Measurements from ENCODE around the gene CYP4F22. TPM values are rescaled to one million over a fixed set of nuclear protein-coding genes. Genes with fewer than 3 reads are reported as not detected.

Gene CYP4F22
- total and polyA plus RNA-seq, 10 of the 15 experiments (the other 5 are each of a cell fraction or from before 2014, with no cell fraction given): not detected

GRCh38 chr19:15583346-15583745 lies 75.0 kb downstream of the CYP4F22 start:
- Histone ChIP-seq H3K27ac (ENCODE audit: control insufficient read depth, insufficient read depth) (no peak overlapping the region), H3K4me1 (ENCODE audit: control insufficient read depth, insufficient read depth, low read length) (no peaks in the 10 kb centered on the region), H3K27me3 (replicated peaks in 1 of 2; ENCODE audit: control insufficient read depth in 2 of 2, insufficient read depth in 2 of 2, low read length in 1 of 2) (no peaks in the 10 kb centered on the region), H3K4me2 (ENCODE audit: control insufficient read depth, insufficient read depth) (no peak overlapping the region), H4K20me1 (ENCODE audit: control insufficient read depth, insufficient read depth) (no peaks in the 10 kb centered on the region), H2AFZ (ENCODE audit: control insufficient read depth, low read depth, low read length) (no peak overlapping the region), H3K9me3 (replicated peaks; ENCODE audit: control insufficient read depth, insufficient read depth, low read length) (no peaks in the 10 kb centered on the region), H3K36me3 (ENCODE audit: control insufficient read depth in 2 of 2, insufficient read depth in 2 of 2, low read length in 1 of 2) (no peaks in the 10 kb centered on the region), H3K79me2 (ENCODE audit: control insufficient read depth, insufficient read depth, low read length) (no peaks in the 10 kb centered on the region), H3K9ac (ENCODE audit: control insufficient read depth, insufficient read depth, low read length) (no peak overlapping the region), H3K4me3 (no peak overlapping the region)
- in situ Hi-C loops (cut with MboI) (no loop called here), intact Hi-C loops (cut with micrococcal nuclease; ENCODE audit: unreplicated experiment) (no loop called here)
- TF ChIP-seq BRCA1 (IDR thresholded peaks at IDR 0.05; ENCODE audit: low read depth, low read length): no peak
- ChIA-PET SMC1A (ENCODE audit: uncharacterized antibody, unreplicated experiment) (no interaction called here), RAD21 (ENCODE audit: unreplicated experiment) (no interaction called here), POLR2A (no interaction called here), CTCF (no interaction called here)
- no peak for ATAC-seq
- DNase-seq (ENCODE audit: low read depth, low spot score): no peak
- WGBS (ENCODE audit: insufficient coverage, insufficient replicate concordance, low lambda C conversion rate, missing lambda C conversion rate): 58% methylated on average over 9 of the region's 12 CpGs
- FAIRE-seq: no peak
- no TSS peak for BruUV-seq (replicated peaks)

GRCh38 chr19:15584095-15584494 lies 75.8 kb downstream of the CYP4F22 start:
- CTCF ChIA-PET: no interaction called here
- ATAC-seq: no peak
- POLR2A ChIA-PET: no interaction called here
- FAIRE-seq: no peak
- Histone ChIP-seq H3K4me2 (ENCODE audit: control insufficient read depth, insufficient read depth) (no peak overlapping the region), H4K20me1 (ENCODE audit: control insufficient read depth, insufficient read depth) (no peaks in the 10 kb centered on the region), H3K79me2 (ENCODE audit: control insufficient read depth, insufficient read depth, low read length) (no peaks in the 10 kb centered on the region), H3K4me1 (ENCODE audit: control insufficient read depth, insufficient read depth, low read length) (no peaks in the 10 kb centered on the region), H3K27ac (ENCODE audit: control insufficient read depth, insufficient read depth) (no peak overlapping the region), H3K4me3 (no peak overlapping the region), H3K9me3 (replicated peaks; ENCODE audit: control insufficient read depth, insufficient read depth, low read length) (no peaks in the 10 kb centered on the region), H3K27me3 (replicated peaks in 1 of 2; ENCODE audit: control insufficient read depth in 2 of 2, insufficient read depth in 2 of 2, low read length in 1 of 2) (no peaks in the 10 kb centered on the region), H2AFZ (ENCODE audit: control insufficient read depth, low read depth, low read length) (no peak overlapping the region), H3K36me3 (ENCODE audit: control insufficient read depth in 2 of 2, insufficient read depth in 2 of 2, low read length in 1 of 2) (no peaks in the 10 kb centered on the region), H3K9ac (ENCODE audit: control insufficient read depth, insufficient read depth, low read length) (no peak overlapping the region)
- in situ Hi-C loops (cut with MboI): no loop called here
- no TSS peak for BruUV-seq (replicated peaks)
- TF ChIP-seq TBL1XR1 (IDR thresholded peaks at IDR 0.05; ENCODE audit: low read depth, low read length) (no peak), POLR2AphosphoS2 (IDR thresholded peaks at IDR 0.05; ENCODE audit: low read depth, low read length) (no peak)
- WGBS (ENCODE audit: insufficient coverage, insufficient replicate concordance, low lambda C conversion rate, missing lambda C conversion rate): 15% methylated on average over 10 of the region's 10 CpGs
- SMC1A ChIA-PET (ENCODE audit: uncharacterized antibody, unreplicated experiment): no interaction called here
- intact Hi-C loops (cut with micrococcal nuclease; ENCODE audit: unreplicated experiment): no loop called here
- no peak for DNase-seq (ENCODE audit: low read depth, low spot score)
- RAD21 ChIA-PET (ENCODE audit: unreplicated experiment): no interaction called here

Data from GM12878 (cell line).